Measurements from ENCODE around the gene CRYGC. TPM values are rescaled to one million over a fixed set of nuclear protein-coding genes. Genes with fewer than 3 reads are reported as not detected.

The CRYGC gene
- total and polyA plus RNA-seq, 2 of the 8 experiments (the other 6 are each of a cell fraction or from before 2014, with no cell fraction given): not detected

GRCh38 chr2:208092093-208092832, 37.4 kb downstream of the CRYGC start:
- Histone ChIP-seq H4K8ac (ENCODE audit: extremely low read depth, insufficient read depth, low read length) (no peak overlapping the region), H4K91ac (replicated peaks; ENCODE audit: insufficient read length, low read length) (no peak overlapping the region), H3K79me2 (ENCODE audit: control insufficient read depth in 1 of 2, insufficient read depth in 2 of 2, low read length in 2 of 2) (no peaks in the 10 kb centered on the region), H2BK12ac (ENCODE audit: low read depth, low read length) (no peak overlapping the region), H3K36me3 (ENCODE audit: control insufficient read depth in 2 of 4, insufficient read depth in 4 of 4, low read length in 3 of 4) (no peaks in the 10 kb centered on the region), H3K23me2 (ENCODE audit: low read depth, low read length) (no peaks in the 10 kb centered on the region), H4K5ac (ENCODE audit: insufficient read length, low read depth, low read length) (no peak overlapping the region), H3K14ac (ENCODE audit: insufficient read length) (no peak overlapping the region), H2BK120ac (replicated peaks; ENCODE audit: low read depth, low read length) (no peak overlapping the region), H3K27ac (ENCODE audit: low read depth, low read length) (no peak overlapping the region), H4K20me1 (replicated peaks in 1 of 2; ENCODE audit: control insufficient read depth in 1 of 2, insufficient read depth in 2 of 2, low read length in 2 of 2) (no peaks in the 10 kb centered on the region), H3K4me1 (replicated peaks in 1 of 4; ENCODE audit: control insufficient read depth in 3 of 4, insufficient read depth in 4 of 4, low read length in 3 of 4) (no peaks in the 10 kb centered on the region), H3K9ac (replicated peaks in 1 of 4; ENCODE audit: extremely low read depth in 1 of 4, low read depth in 3 of 4, low read length in 3 of 4) (no peak overlapping the region), H2BK15ac (ENCODE audit: low read length) (no peak overlapping the region), H3K79me1 (ENCODE audit: low read depth, low read length) (no peaks in the 10 kb centered on the region), H3K9me3 (ENCODE audit: insufficient read depth in 2 of 2, low read depth in 1 of 2, low read length in 1 of 2) (no peaks in the 10 kb centered on the region), H3K18ac (ENCODE audit: extremely low read depth, low read length) (no peak overlapping the region), H2BK5ac (ENCODE audit: low read depth, low read length) (no peak overlapping the region), H2AK5ac (ENCODE audit: low read depth, low read length) (no peak overlapping the region), H3K4me2 (ENCODE audit: insufficient read depth in 1 of 2, low read depth in 2 of 2, low read length in 2 of 2) (no peak overlapping the region), H3K4me3 (ENCODE audit: extremely low read depth in 1 of 4, insufficient read depth in 2 of 4, low read depth in 3 of 4, low read length in 4 of 4) (no peak overlapping the region), H3K23ac (ENCODE audit: insufficient read length) (no peak overlapping the region), H2BK20ac (ENCODE audit: low read length) (no peak overlapping the region), H3K56ac (replicated peaks; ENCODE audit: insufficient read length, low read depth, low read length) (no peak overlapping the region), H2AFZ (ENCODE audit: low read length) (no peak overlapping the region), H3K27me3 (replicated peaks in 1 of 4; ENCODE audit: control insufficient read depth in 3 of 4, extremely low read depth in 1 of 4, insufficient read depth in 3 of 4, low read length in 3 of 4) (no peaks in the 10 kb centered on the region), H3K4ac (replicated peaks; ENCODE audit: insufficient read length, low read depth, low read length) (no peak overlapping the region)
- 100% methylated on average over 1 of the region's 1 CpG; no CpG with 5 or more reads in 1 of the 2 experiments for WGBS, 2 experiments (ENCODE audit: extremely low coverage in 1 of 2, insufficient coverage in 1 of 2, insufficient read length in 1 of 2, insufficient replicate concordance in 2 of 2, low coverage in 1 of 2, low lambda C conversion rate in 2 of 2, missing lambda C conversion rate in 1 of 2)
- DNase-seq (ENCODE audit: low read depth in 1 of 2, low spot score in 2 of 2) (peak in 1 of 2 experiments; percentile 31), FAIRE-seq (no peak)
- ChIA-PET CTCF (ENCODE audit: partially characterized antibody) (interaction anchor here (0.9 to 1.6 kb wide), 4 partner anchors 10 to 346 kb away, joined by 3 to 9 read pairs (median 6); no protein-coding TSS in a partner anchor), POLR2A (ENCODE audit: partially characterized antibody) (interaction anchor here (0.8 kb wide), 1 partner anchor 149 kb away, joined by 3 read pairs; no protein-coding TSS in a partner anchor)
- no peak for TF ChIP-seq BACH1 (IDR thresholded peaks at IDR 0.05; ENCODE audit: low read length)
- TF ChIP-seq POU5F1 (IDR thresholded peaks at IDR 0.05; ENCODE audit: low read depth, low read length): no peak
- no peak for TF ChIP-seq HDAC6 (IDR thresholded peaks at IDR 0.05; ENCODE audit: low read depth, low read length)
- TF ChIP-seq SIN3A (conservative IDR thresholded peaks at IDR 0.05 in 1 of 2, IDR thresholded peaks at IDR 0.05 in 1 of 2; ENCODE audit: low read depth in 1 of 2, low read length in 2 of 2): no peak
- TF ChIP-seq, protein P1, sequence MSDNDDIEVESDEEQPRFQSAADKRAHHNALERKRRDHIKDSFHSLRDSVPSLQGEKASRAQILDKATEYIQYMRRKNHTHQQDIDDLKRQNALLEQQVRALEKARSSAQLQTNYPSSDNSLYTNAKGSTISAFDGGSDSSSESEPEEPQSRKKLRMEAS (IDR thresholded peaks at IDR 0.05): no peak
- TF ChIP-seq TAF1 (IDR thresholded peaks at IDR 0.05; ENCODE audit: low read depth, low read length): no peak
- TF ChIP-seq GABPA (IDR thresholded peaks at IDR 0.05; ENCODE audit: borderline replicate concordance, insufficient read depth, low read length): no peak
- TF ChIP-seq JUND (IDR thresholded peaks at IDR 0.05; ENCODE audit: low read length): no peak
- no peak for TF ChIP-seq KDM4A (IDR thresholded peaks at IDR 0.05; ENCODE audit: low read depth, low read length, severe bottlenecking)
- no peak for TF ChIP-seq GTF2F1 (IDR thresholded peaks at IDR 0.05; ENCODE audit: borderline replicate concordance, low read depth, low read length)
- no peak for TF ChIP-seq RBBP5 (IDR thresholded peaks at IDR 0.05; ENCODE audit: borderline replicate concordance, low read depth, low read length)

Data from H1 (cell line).